Endothelial cell of umbilical vein (primary cell): Measurements from ENCODE around the gene PRKCZ. TPM values are rescaled to one million over a fixed set of nuclear protein-coding genes. Genes with fewer than 3 reads are reported as not detected.

Source experiments
- BruUV-seq: library from RNA; stranded (reverse); fragments of 400-500 nt; replicated peaks from 2 replicates; lab custom pipeline; 2021; lab: Mats Ljungman, UMichigan
- CTCF ChIA-PET: fragments of 300-600, 350-600 bp; sonication (Branson Sonifier 250); formaldehyde crosslinking; loops from one replicate; lab custom pipeline; 2021; ENCODE audit warnings: antibody characterized with exemption, inconsistent platforms; lab: Charles Lee
- POLR2A ChIA-PET: fragments of 300-600, 350-600 bp; sonication (Branson Sonifier 250); formaldehyde crosslinking; loops from one replicate; lab custom pipeline; 2021; ENCODE audit warnings: antibody characterized with exemption, inconsistent platforms; lab: Charles Lee
- DNase-seq: peaks from one replicate; pipeline ENCODE4 v3.0.0-alpha.2; 2011; ENCODE audit warnings: low read depth, low spot score
- FAIRE-seq: peaks from 2 replicates; lab custom pipeline; 2011; peaks lifted over from hg19 to GRCh38; lab: Jason Lieb, UNC
- H2AFZ ChIP-seq: 2 replicates; pipeline ENCODE4 v1.6.0; 2012; ENCODE audit warnings: low read depth, low read length, control low read depth, inconsistent platforms
- H3K27ac ChIP-seq: 2 replicates; pipeline ENCODE4 v1.5.1; 2011; ENCODE audit warnings: low read depth, mild to moderate bottlenecking, control low read depth, low read length, moderate library complexity; ENCODE audit not compliant: insufficient read depth
- H3K27me3 ChIP-seq, 2 experiments: 2 replicates each; pipeline versions ENCODE4 v1.6.0 to v1.6.1; 2011; ENCODE audit warnings: low read length in 2 of 2, mixed read lengths in 1 of 2; ENCODE audit not compliant: control insufficient read depth in 2 of 2, insufficient read depth in 2 of 2
- H3K36me3 ChIP-seq, 2 experiments: 2 replicates in 1 of 2; 3 replicates in 1 of 2; pipeline ENCODE4 v1.5.1; 2011; ENCODE audit warnings: low read length in 2 of 2, mild to moderate bottlenecking in 1 of 2, moderate library complexity in 1 of 2; ENCODE audit not compliant: control insufficient read depth in 2 of 2, insufficient read depth in 2 of 2; ENCODE audit errors: extremely low read depth in 1 of 2
- H3K4me1 ChIP-seq: 3 replicates; pipeline ENCODE4 v1.5.1; 2011; ENCODE audit warnings: mild to moderate bottlenecking, low read length; ENCODE audit not compliant: control insufficient read depth, insufficient read depth; ENCODE audit errors: extremely low read depth
- H3K4me2 ChIP-seq: 2 replicates; pipeline ENCODE4 v1.6.1; 2011; ENCODE audit warnings: low read length, control low read depth, mixed read lengths; ENCODE audit not compliant: insufficient read depth
- H3K4me3 ChIP-seq, 3 experiments: fragments of 200-600 bp in 1 of 3; sonication (generic), shearing (Covaris generic) in 1 of 3; replicated peaks in 1 of 3; 2 replicates each; pipeline ENCODE4 v1.5.1; 2011 to 2016; ENCODE audit warnings: control low read depth in 3 of 3, low read length in 3 of 3, mild to moderate bottlenecking in 2 of 3, inconsistent platforms in 1 of 3, low read depth in 1 of 3, moderate library complexity in 1 of 3; ENCODE audit not compliant: insufficient read depth in 1 of 3
- H3K79me2 ChIP-seq: 2 replicates; pipeline ENCODE4 v1.6.0; 2012; ENCODE audit warnings: low read length, inconsistent platforms; ENCODE audit not compliant: control insufficient read depth, insufficient read depth
- H3K9ac ChIP-seq: replicated peaks from 2 replicates; pipeline ENCODE3; 2011; ENCODE audit warnings: low read length, control low read depth; ENCODE audit not compliant: insufficient read depth; ENCODE audit errors: extremely low read depth
- H3K9me1 ChIP-seq: replicated peaks from 3 replicates; pipeline ENCODE4 v1.6.0; 2011; ENCODE audit warnings: mild to moderate bottlenecking, low read length; ENCODE audit not compliant: control insufficient read depth, insufficient read depth; ENCODE audit errors: extremely low read depth
- H3K9me3 ChIP-seq: replicated peaks from 2 replicates; pipeline ENCODE4 v1.5.1; 2012; ENCODE audit warnings: low read length, inconsistent platforms; ENCODE audit not compliant: control insufficient read depth, insufficient read depth
- H4K20me1 ChIP-seq: replicated peaks from 2 replicates; pipeline ENCODE3; 2011; ENCODE audit warnings: mild to moderate bottlenecking, low read length; ENCODE audit not compliant: control insufficient read depth, insufficient read depth; ENCODE audit errors: extremely low read depth
- CTCF ChIP-seq, 2 donors: IDR thresholded peaks; 1 replicate in 1 of 2; 2 replicates in 1 of 2; pipeline ENCODE4 v1.5.1; 2011; ENCODE audit warnings: low read length in 2 of 2, mild to moderate bottlenecking in 2 of 2, moderate library complexity in 2 of 2, control low read depth in 1 of 2, inconsistent platforms in 1 of 2, low read depth in 1 of 2; ENCODE audit not compliant: insufficient read depth in 1 of 2; ENCODE audit errors: extremely low read depth in 1 of 2
- EZH2 ChIP-seq: IDR thresholded peaks from 2 replicates; pipeline ENCODE4 v1.6.1; 2012; ENCODE audit warnings: borderline replicate concordance, low read depth, mild to moderate bottlenecking, moderate library complexity, low read length, inconsistent platforms; ENCODE audit not compliant: severe bottlenecking
- FOS ChIP-seq: IDR thresholded peaks from 2 replicates; pipeline ENCODE4 v1.6.1; 2011; ENCODE audit warnings: mild to moderate bottlenecking, low read length, moderate library complexity, borderline replicate concordance; ENCODE audit not compliant: insufficient read depth
- GATA2 ChIP-seq: IDR thresholded peaks from 2 replicates; pipeline ENCODE4 v1.7.0; 2011; ENCODE audit warnings: low read depth, mild to moderate bottlenecking, moderate library complexity, mixed read lengths, low read length; ENCODE audit not compliant: insufficient read length, insufficient read depth
- JUN ChIP-seq: IDR thresholded peaks from 2 replicates; pipeline ENCODE4 v1.6.1; 2011; ENCODE audit warnings: borderline replicate concordance, low read depth; ENCODE audit not compliant: insufficient read length, insufficient read depth
- MAX ChIP-seq: IDR thresholded peaks from 2 replicates; pipeline ENCODE4 v1.6.1; 2011; ENCODE audit not compliant: insufficient read depth, insufficient read length
- MYC ChIP-seq: IDR thresholded peaks from one replicate; pipeline ENCODE4 v1.6.1; 2011; ENCODE audit warnings: mild to moderate bottlenecking, low read depth, low read length
- POLR2A ChIP-seq: IDR thresholded peaks from 2 replicates; pipeline ENCODE4 v1.6.1; 2012; ENCODE audit warnings: low read depth, mild to moderate bottlenecking, control low read depth, low read length
- POLR2AphosphoS5 ChIP-seq: IDR thresholded peaks from 2 replicates; pipeline ENCODE4 v1.6.1; 2012; ENCODE audit warnings: low read depth, mild to moderate bottlenecking, control low read depth, low read length, moderate library complexity; ENCODE audit not compliant: insufficient read depth
- dilution Hi-C: fragments of 300-500 bp; cut with MboI; formaldehyde crosslinking; loops from one replicate; pipeline ENCODE4 v1.15.0; 2019; ENCODE audit warnings: low sequenced_read_pairs; ENCODE audit not compliant: extremely low pct_ligation_motif_present
- intact Hi-C: fragments of 100-400 bp; cut with micrococcal nuclease; formaldehyde crosslinking; loops from one replicate; pipeline ENCODE4 v1.10.0; 2022
- polyA plus RNA-seq, 4 experiments: library from polyadenylated mRNA; depleted of rRNA in 3 of 4; stranded (reverse) in 3 of 4; unstranded in 1 of 4; fragments of >200 nt; gene quantifications; 2 replicates each; pipeline versions ENCODE4 v1.2.1 to v1.2.3, GENCODE V29; 2011 to 2012; ENCODE audit warnings: missing spikeins in 1 of 4
- total RNA-seq: library from RNA; stranded (reverse); gene quantifications from 2 replicates; pipeline ENCODE4 v1.2.3, GENCODE V29; 2021

Gene PRKCZ
- total and polyA plus RNA-seq, 2 donors (not counting 3 experiments of a cell fraction or from before 2014, with no cell fraction given) = 0.22 to 1.7 TPM

DNA sequence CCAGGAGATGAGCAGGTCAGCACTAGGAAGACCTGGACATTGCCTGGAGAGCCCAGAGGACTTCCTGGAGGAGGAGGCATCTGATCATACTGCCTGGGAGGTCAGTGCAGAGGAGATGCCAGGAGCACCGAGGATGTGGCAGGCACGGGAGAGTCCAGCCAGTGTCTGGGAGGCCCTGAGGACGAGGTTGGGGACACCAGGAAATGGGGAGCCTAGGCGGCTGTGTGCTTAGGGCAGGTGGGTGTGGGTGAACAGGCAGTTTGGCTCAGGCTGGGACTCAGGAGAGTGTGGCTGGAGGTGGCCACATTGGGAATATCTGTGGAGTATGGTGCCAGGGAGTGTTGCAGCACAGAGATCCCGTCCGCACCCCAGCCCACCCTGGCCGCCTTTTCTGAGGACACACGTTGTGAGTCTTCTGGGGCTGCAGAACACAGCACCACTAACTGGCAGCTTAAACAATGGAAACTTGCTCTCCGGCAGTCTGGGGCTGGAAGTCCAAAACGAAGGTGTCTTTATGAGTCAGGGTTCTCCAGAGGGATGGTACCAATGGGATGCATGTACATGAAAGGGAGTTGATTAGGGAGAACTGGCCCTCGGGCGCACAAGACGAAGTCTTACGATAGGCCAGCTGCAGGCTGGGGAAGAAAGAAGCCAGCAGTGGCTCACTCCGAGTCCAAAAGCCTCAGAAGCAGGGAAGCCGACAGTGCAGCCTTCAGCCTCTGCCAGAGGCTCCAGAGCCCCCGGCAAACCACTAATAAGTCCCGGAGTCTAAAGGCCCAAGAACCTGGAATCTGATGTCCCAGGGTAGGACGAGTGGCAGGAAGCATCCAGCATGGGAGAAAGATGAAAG lies 86.4 kb downstream of the PRKCZ start:
- Histone ChIP-seq H3K27me3 (no peaks in the 10 kb centered on the region), H3K4me1 (peaks cover 4% of the 10 kb centered on the region), H3K9me3 (no peaks in the 10 kb centered on the region), H3K36me3 (no peaks in the 10 kb centered on the region), H3K4me2 (no peak overlapping the region), H2AFZ (no peak overlapping the region), H3K9me1 (no peaks in the 10 kb centered on the region), H3K79me2 (no peaks in the 10 kb centered on the region), H3K9ac (no peak overlapping the region), H4K20me1 (no peaks in the 10 kb centered on the region), H3K27ac (no peak overlapping the region), H3K4me3 (no peak overlapping the region)
- BruUV-seq = no TSS peak
- no peak for FAIRE-seq
- no peak for DNase-seq
- intact Hi-C loops (loop anchor here (10.0 kb wide), 1 partner anchor 222 kb away; the partner anchor contains the start of genes CALML6 and TMEM52), dilution Hi-C loops (no loop called here)
- CTCF ChIA-PET = no interaction called here
- TF ChIP-seq POLR2A (no peak), POLR2AphosphoS5 (no peak), MAX (no peak), EZH2 (no peak), GATA2 (no peak), CTCF (IDR thresholded peaks at IDR 0.05; ENCODE audit: extremely low read depth in 1 of 2, insufficient read depth in 1 of 2, low read depth in 1 of 2, low read length in 2 of 2) (no peak), MYC (no peak), JUN (no peak), FOS (no peak)
- POLR2A ChIA-PET = no interaction called here
